CD8-positive, alpha-beta memory T cell (primary cell): ENCODE results near the gene LIPC. TPM values are rescaled to one million over a fixed set of nuclear protein-coding genes. Genes with fewer than 3 reads are reported as not detected.

Experiments used
- CTCF ChIA-PET: fragments of 350-600 bp; sonication (Branson Sonifier 250); formaldehyde crosslinking; loops from one replicate; lab custom pipeline; 2021; ENCODE audit warnings: antibody characterized with exemption; lab: Charles Lee
- POLR2A ChIA-PET: fragments of 350-600 bp; sonication (Branson Sonifier 250); formaldehyde crosslinking; loops from one replicate; lab custom pipeline; 2021; ENCODE audit warnings: antibody characterized with exemption; lab: Charles Lee
- DNase-seq, 5 donors: peaks; one replicate each; pipeline versions ENCODE4 v3.0.0 to v3.0.0-alpha.2; 2020 to 2022; ENCODE audit warnings: mixed read lengths in 1 of 5
- H3K27ac ChIP-seq: one replicate; pipeline ENCODE4 v1.7.0; 2013; ENCODE audit warnings: low read depth, mild to moderate bottlenecking, low read length, moderate library complexity
- H3K27me3 ChIP-seq: 2 replicates; pipeline ENCODE4 v1.7.0; 2013; ENCODE audit warnings: low read length, mild to moderate bottlenecking; ENCODE audit not compliant: insufficient read depth, poor library complexity, severe bottlenecking
- H3K36me3 ChIP-seq: 2 replicates; pipeline ENCODE4 v1.7.0; 2013; ENCODE audit warnings: mild to moderate bottlenecking, low read length, moderate library complexity; ENCODE audit not compliant: insufficient read depth
- H3K4me1 ChIP-seq: 2 replicates; pipeline ENCODE4 v1.7.0; 2013; ENCODE audit warnings: mild to moderate bottlenecking, low read length, moderate library complexity; ENCODE audit not compliant: insufficient read depth
- H3K4me3 ChIP-seq: 2 replicates; pipeline ENCODE4 v1.7.0; 2013; ENCODE audit warnings: mild to moderate bottlenecking, low read length
- H3K9me3 ChIP-seq: 2 replicates; pipeline ENCODE4 v1.7.0; 2013; ENCODE audit warnings: mild to moderate bottlenecking, low read length
- H3K27ac Mint-ChIP-seq, 8 donors: one replicate each; pipeline ENCODE4 v1.8.0; 2020 to 2021; ENCODE audit warnings: mixed read lengths in 8 of 8, mild to moderate bottlenecking in 6 of 8, inconsistent platforms in 3 of 8, moderate library complexity in 3 of 8
- H3K27me3 Mint-ChIP-seq, 2 donors: one replicate each; pipeline ENCODE4 v1.8.0; 2020 to 2021; ENCODE audit warnings: mixed read lengths in 2 of 2, mild to moderate bottlenecking in 1 of 2, moderate library complexity in 1 of 2
- H3K36me3 Mint-ChIP-seq, 3 donors: one replicate each; pipeline ENCODE4 v1.8.0; 2020 to 2021; ENCODE audit warnings: mixed read lengths in 3 of 3, inconsistent platforms in 1 of 3, mild to moderate bottlenecking in 1 of 3
- H3K4me1 Mint-ChIP-seq, 3 donors: one replicate each; pipeline ENCODE4 v1.8.0; 2020 to 2021; ENCODE audit warnings: mixed read lengths in 3 of 3, inconsistent platforms in 1 of 3, mild to moderate bottlenecking in 1 of 3
- H3K4me3 Mint-ChIP-seq, 7 donors: one replicate each; pipeline ENCODE4 v1.8.0; 2020 to 2021; ENCODE audit warnings: mixed read lengths in 7 of 7, mild to moderate bottlenecking in 6 of 7, moderate library complexity in 4 of 7, inconsistent platforms in 2 of 7
- H3K9me3 Mint-ChIP-seq, 5 donors: one replicate each; pipeline ENCODE4 v1.8.0; 2020 to 2022; ENCODE audit warnings: mixed read lengths in 5 of 5, mild to moderate bottlenecking in 3 of 5, moderate library complexity in 2 of 5, inconsistent platforms in 1 of 5
- polyA plus RNA-seq: library from polyadenylated mRNA; unstranded; fragments of 300-500 nt; fragmentation: Illumina TruSeq; gene quantifications from one replicate; pipeline ENCODE4 v1.2.3, GENCODE V29; 2021
- total RNA-seq, 2 experiments: library from RNA; stranded (reverse); gene quantifications; one replicate each; pipeline ENCODE4 v1.2.3, GENCODE V29; 2021

The LIPC gene
- total and polyA plus RNA-seq, 3 experiments from 2014 or later, result 0.28 to 1.5 (median 0.47) TPM

- Mint-ChIP-seq H3K27me3 (peaks cover 3 to 7% of the 10 kb centered on the region in 2 donors), H3K4me3 (no peak overlapping the region), H3K9me3 (no peaks in the 10 kb centered on the region), H3K36me3 (peaks cover 0 to 3% (median 0%) of the 10 kb centered on the region in 3 donors), H3K27ac (peak overlapping the region in 1 of 8 donors; percentile 61), H3K4me1 (peaks cover 28 to 44% (median 32%) of the 10 kb centered on the region in 3 donors)
- Histone ChIP-seq H3K27me3 (no peaks in the 10 kb centered on the region), H3K4me1 (peaks cover 22% of the 10 kb centered on the region), H3K4me3 (no peak overlapping the region), H3K27ac (peak overlapping the region; percentile 70), H3K9me3 (no peaks in the 10 kb centered on the region), H3K36me3 (no peaks in the 10 kb centered on the region)
- ChIA-PET CTCF (no interaction called here), POLR2A (no interaction called here)
- DNase-seq, result no peak
These were observed 89.7 kb downstream of the LIPC start for GRCh38 chr15:58521293-58521991.

- POLR2A ChIA-PET, result no interaction called here
- peaks cover 3 to 7% of the 10 kb centered on the region in 2 donors for H3K27me3 Mint-ChIP-seq
- H3K4me3 Mint-ChIP-seq, result no peak overlapping the region
- no peak for DNase-seq
- Histone ChIP-seq H3K4me3 (no peak overlapping the region), H3K27me3 (no peaks in the 10 kb centered on the region), H3K27ac (no peak overlapping the region), H3K4me1 (peaks cover 13% of the 10 kb centered on the region), H3K9me3 (no peaks in the 10 kb centered on the region), H3K36me3 (no peaks in the 10 kb centered on the region)
- CTCF ChIA-PET, result no interaction called here
- no peaks in the 10 kb centered on the region for H3K9me3 Mint-ChIP-seq
- H3K36me3 Mint-ChIP-seq, result peaks cover 0 to 3% (median 0%) of the 10 kb centered on the region in 3 donors
- H3K4me1 Mint-ChIP-seq, result peaks cover 22 to 34% (median 23%) of the 10 kb centered on the region in 3 donors
- peak overlapping the region in 1 of 8 donors; percentile 78 for H3K27ac Mint-ChIP-seq
These were observed 90.6 kb downstream of the LIPC start for GRCh38 chr15:58522391-58522790.

GRCh38 chr15:58522865-58523264 lies 91.1 kb downstream of the LIPC start:
- ChIA-PET POLR2A (no interaction called here), CTCF (no interaction called here)
- Histone ChIP-seq H3K27me3 (no peaks in the 10 kb centered on the region), H3K9me3 (no peaks in the 10 kb centered on the region), H3K4me3 (no peak overlapping the region), H3K4me1 (peaks cover 8% of the 10 kb centered on the region), H3K27ac (no peak overlapping the region), H3K36me3 (no peaks in the 10 kb centered on the region)
- Mint-ChIP-seq H3K4me3 (no peak overlapping the region), H3K27ac (peak overlapping the region in 1 of 8 donors; percentile 54), H3K4me1 (peaks cover 17 to 30% (median 18%) of the 10 kb centered on the region in 3 donors), H3K9me3 (no peaks in the 10 kb centered on the region), H3K36me3 (peaks cover 0 to 3% (median 0%) of the 10 kb centered on the region in 3 donors), H3K27me3 (peaks cover 3 to 7% of the 10 kb centered on the region in 2 donors)
- DNase-seq, result no peak

GRCh38 chr15:58523634-58524033 lies 91.8 kb downstream of the LIPC start:
- Mint-ChIP-seq H3K27me3 (peaks cover 3 to 7% of the 10 kb centered on the region in 2 donors), H3K27ac (no peak overlapping the region), H3K4me3 (no peak overlapping the region), H3K4me1 (peaks cover 10 to 22% (median 10%) of the 10 kb centered on the region in 3 donors), H3K9me3 (no peaks in the 10 kb centered on the region), H3K36me3 (peaks cover 0 to 2% (median 0%) of the 10 kb centered on the region in 3 donors)
- no peak overlapping the region for H3K4me3 ChIP-seq
- no peaks in the 10 kb centered on the region for H3K27me3 ChIP-seq
- POLR2A ChIA-PET, result no interaction called here
- no peak for DNase-seq
- peaks cover under 1% of the 10 kb centered on the region for H3K4me1 ChIP-seq
- no peaks in the 10 kb centered on the region for H3K9me3 ChIP-seq
- CTCF ChIA-PET, result no interaction called here
- H3K27ac ChIP-seq, result no peak overlapping the region
- H3K36me3 ChIP-seq, result no peaks in the 10 kb centered on the region

GRCh38 chr15:58524247-58524646 lies 92.5 kb downstream of the LIPC start:
- peaks cover 3 to 7% of the 10 kb centered on the region in 2 donors for H3K27me3 Mint-ChIP-seq
- DNase-seq, result no peak
- no peaks in the 10 kb centered on the region for H3K4me1 ChIP-seq

GRCh38 chr15:58525991-58526421 lies 94.2 kb downstream of the LIPC start:
- no peak overlapping the region for H3K27ac ChIP-seq
- H3K9me3 ChIP-seq, result no peaks in the 10 kb centered on the region
- ChIA-PET POLR2A (no interaction called here), CTCF (interaction anchor here (1.7 kb wide), 1 partner anchor 9 kb away, joined by 3 read pairs; no protein-coding TSS in a partner anchor)
- H3K4me1 ChIP-seq, result no peaks in the 10 kb centered on the region
- H3K4me3 ChIP-seq, result no peak overlapping the region
- no peaks in the 10 kb centered on the region for H3K27me3 ChIP-seq
- no peaks in the 10 kb centered on the region for H3K9me3 Mint-ChIP-seq
- peaks cover 3 to 4% of the 10 kb centered on the region in 2 donors for H3K27me3 Mint-ChIP-seq
- peak overlapping the region in 1 of 8 donors; percentile 58 for H3K27ac Mint-ChIP-seq
- H3K4me1 Mint-ChIP-seq, result peaks cover 0 to 5% (median 2%) of the 10 kb centered on the region in 3 donors
- H3K36me3 ChIP-seq, result no peaks in the 10 kb centered on the region
- DNase-seq, result no peak
- peaks cover 0 to 4% (median 0%) of the 10 kb centered on the region in 3 donors for H3K36me3 Mint-ChIP-seq
- no peak overlapping the region for H3K4me3 Mint-ChIP-seq

More at GRCh38 chr15:58524247-58524646, 92.5 kb downstream of the LIPC start:
- Mint-ChIP-seq H3K36me3 (peaks cover 0 to under 1% (median 0%) of the 10 kb centered on the region in 3 donors), H3K9me3 (no peaks in the 10 kb centered on the region), H3K27ac (no peak overlapping the region), H3K4me1 (peaks cover 7 to 18% (median 7%) of the 10 kb centered on the region in 3 donors), H3K4me3 (no peak overlapping the region)
- no peaks in the 10 kb centered on the region for H3K9me3 ChIP-seq
- ChIA-PET POLR2A (no interaction called here), CTCF (no interaction called here)
- no peaks in the 10 kb centered on the region for H3K27me3 ChIP-seq
- no peak overlapping the region for H3K4me3 ChIP-seq
- no peak overlapping the region for H3K27ac ChIP-seq
- H3K36me3 ChIP-seq, result no peaks in the 10 kb centered on the region

- peaks cover 0 to 3% of the 10 kb centered on the region in 2 donors for H3K27me3 Mint-ChIP-seq
- H3K4me1 ChIP-seq, result no peaks in the 10 kb centered on the region
- H3K4me1 Mint-ChIP-seq, result no peaks in the 10 kb centered on the region
- CTCF ChIA-PET, result interaction anchor here (1.7 kb wide), 1 partner anchor 9 kb away, joined by 3 read pairs; no protein-coding TSS in a partner anchor
- H3K36me3 Mint-ChIP-seq, result peaks cover 0 to 8% (median 1%) of the 10 kb centered on the region in 3 donors
- no peaks in the 10 kb centered on the region for H3K9me3 ChIP-seq
- POLR2A ChIA-PET, result no interaction called here
- DNase-seq, result no peak
- H3K36me3 ChIP-seq, result no peaks in the 10 kb centered on the region
- H3K9me3 Mint-ChIP-seq, result no peaks in the 10 kb centered on the region
- H3K27ac ChIP-seq, result no peak overlapping the region
- no peak overlapping the region for H3K27ac Mint-ChIP-seq
- H3K27me3 ChIP-seq, result no peaks in the 10 kb centered on the region
- H3K4me3 ChIP-seq, result no peak overlapping the region
- no peak overlapping the region for H3K4me3 Mint-ChIP-seq
These were observed 94.9 kb downstream of the LIPC start for GRCh38 chr15:58526647-58527192.

- Histone ChIP-seq H3K4me1 (no peaks in the 10 kb centered on the region), H3K27ac (no peak overlapping the region), H3K27me3 (no peaks in the 10 kb centered on the region), H3K4me3 (no peak overlapping the region), H3K36me3 (no peaks in the 10 kb centered on the region), H3K9me3 (no peaks in the 10 kb centered on the region)
- H3K9me3 Mint-ChIP-seq, result no peaks in the 10 kb centered on the region
- H3K27me3 Mint-ChIP-seq, result no peaks in the 10 kb centered on the region
- CTCF ChIA-PET, result interaction anchor here (0.9 kb wide), 1 partner anchor 9 kb away, joined by 3 read pairs; no protein-coding TSS in a partner anchor
- peaks cover 0 to 8% (median 1%) of the 10 kb centered on the region in 3 donors for H3K36me3 Mint-ChIP-seq
- H3K4me3 Mint-ChIP-seq, result no peak overlapping the region
- no peaks in the 10 kb centered on the region for H3K4me1 Mint-ChIP-seq
- no peak for DNase-seq
- POLR2A ChIA-PET, result no interaction called here
- H3K27ac Mint-ChIP-seq, result no peak overlapping the region
These were observed 95.9 kb downstream of the LIPC start for GRCh38 chr15:58527573-58528187.
